RWPE2 (cell line): ENCODE data around the gene JAZF1.

Experiments
- ATAC-seq: fragments of 200-7000 bp; cut with Tn5 transposase; 3 replicates; pipeline ENCODE4 v1.9.1; 2021; ENCODE audit warnings: low read depth
- DNase-seq: peaks from one replicate; pipeline ENCODE4 v3.0.0-alpha.2; 2020; ENCODE audit warnings: low spot score
- H3K27ac ChIP-seq: fragments of 450-650 bp; 2 replicates; pipeline ENCODE4 v1.5.1; 2017; ENCODE audit warnings: mild to moderate bottlenecking; ENCODE audit not compliant: poor library complexity, severe bottlenecking
- H3K27me3 ChIP-seq: fragments of 250-450 bp; sonication (Bioruptor Pico); 2 replicates; pipeline ENCODE4 v1.5.1; 2021; ENCODE audit warnings: mild to moderate bottlenecking, moderate library complexity; ENCODE audit not compliant: insufficient read depth, poor library complexity, severe bottlenecking
- H3K36me3 ChIP-seq: fragments of 250-450 bp; sonication (Bioruptor Pico); 2 replicates; pipeline ENCODE4 v1.5.1; 2020; ENCODE audit warnings: low read depth, mild to moderate bottlenecking, moderate library complexity
- H3K4me1 ChIP-seq: fragments of 250-450 bp; sonication (Bioruptor Pico); 2 replicates; pipeline ENCODE4 v1.5.1; 2021; ENCODE audit warnings: mild to moderate bottlenecking, moderate library complexity; ENCODE audit not compliant: insufficient read depth, poor library complexity, severe bottlenecking
- H3K4me3 ChIP-seq: fragments of 250-450 bp; sonication (Bioruptor Pico); 2 replicates; pipeline ENCODE4 v1.5.1; 2021; ENCODE audit warnings: mild to moderate bottlenecking, moderate library complexity; ENCODE audit not compliant: severe bottlenecking
- H3K9me3 ChIP-seq: fragments of 250-450 bp; sonication (Bioruptor Pico); 2 replicates; pipeline ENCODE4 v1.5.1; 2021; ENCODE audit warnings: mild to moderate bottlenecking, moderate library complexity; ENCODE audit not compliant: severe bottlenecking
- TF ChIP-seq, protein P1 (sequence below): fragments of 450-650 bp; IDR thresholded peaks from one replicate; pipeline ENCODE4 v1.5.1; 2017; ENCODE audit warnings: mild to moderate bottlenecking, moderate library complexity; ENCODE audit not compliant: poor library complexity, severe bottlenecking

The JAZF1 gene

DNA sequence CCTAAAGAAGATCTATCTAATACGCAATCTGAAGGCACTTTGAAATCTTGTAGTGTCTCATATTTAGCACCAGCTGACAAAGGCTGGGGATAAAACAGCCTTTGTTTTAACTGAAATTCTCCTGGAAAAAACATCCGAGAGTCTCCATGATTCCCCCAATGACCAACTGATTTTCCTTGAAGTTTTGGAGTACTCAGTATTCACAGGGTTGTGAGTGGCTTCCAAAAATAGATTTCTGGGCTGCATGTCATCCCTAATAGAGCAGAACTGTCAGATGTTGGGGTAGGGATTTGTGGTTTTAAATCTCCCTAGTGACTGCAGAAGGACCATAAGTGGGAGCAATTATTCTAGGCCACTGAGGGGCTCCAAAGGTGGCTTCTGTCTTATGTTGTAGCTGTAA, 234.2 kb downstream of the JAZF1 start:
- no peak overlapping the region for H3K27ac ChIP-seq
- TF ChIP-seq, protein P1, sequence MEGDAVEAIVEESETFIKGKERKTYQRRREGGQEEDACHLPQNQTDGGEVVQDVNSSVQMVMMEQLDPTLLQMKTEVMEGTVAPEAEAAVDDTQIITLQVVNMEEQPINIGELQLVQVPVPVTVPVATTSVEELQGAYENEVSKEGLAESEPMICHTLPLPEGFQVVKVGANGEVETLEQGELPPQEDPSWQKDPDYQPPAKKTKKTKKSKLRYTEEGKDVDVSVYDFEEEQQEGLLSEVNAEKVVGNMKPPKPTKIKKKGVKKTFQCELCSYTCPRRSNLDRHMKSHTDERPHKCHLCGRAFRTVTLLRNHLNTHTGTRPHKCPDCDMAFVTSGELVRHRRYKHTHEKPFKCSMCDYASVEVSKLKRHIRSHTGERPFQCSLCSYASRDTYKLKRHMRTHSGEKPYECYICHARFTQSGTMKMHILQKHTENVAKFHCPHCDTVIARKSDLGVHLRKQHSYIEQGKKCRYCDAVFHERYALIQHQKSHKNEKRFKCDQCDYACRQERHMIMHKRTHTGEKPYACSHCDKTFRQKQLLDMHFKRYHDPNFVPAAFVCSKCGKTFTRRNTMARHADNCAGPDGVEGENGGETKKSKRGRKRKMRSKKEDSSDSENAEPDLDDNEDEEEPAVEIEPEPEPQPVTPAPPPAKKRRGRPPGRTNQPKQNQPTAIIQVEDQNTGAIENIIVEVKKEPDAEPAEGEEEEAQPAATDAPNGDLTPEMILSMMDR = no peak
- H3K27me3 ChIP-seq = no peaks in the 10 kb centered on the region
- no peaks in the 10 kb centered on the region for H3K4me1 ChIP-seq
- no peaks in the 10 kb centered on the region for H3K36me3 ChIP-seq
- DNase-seq (no peak), ATAC-seq (no peak)
- no peaks in the 10 kb centered on the region for H3K9me3 ChIP-seq
- no peak overlapping the region for H3K4me3 ChIP-seq

GRCh38 chr7:27945058-27945795, 235.4 kb downstream of the JAZF1 start:
- DNase-seq (no peak), ATAC-seq (no peak)
- Histone ChIP-seq H3K4me1 (no peaks in the 10 kb centered on the region), H3K27me3 (no peaks in the 10 kb centered on the region), H3K36me3 (no peaks in the 10 kb centered on the region), H3K9me3 (no peaks in the 10 kb centered on the region), H3K4me3 (no peak overlapping the region), H3K27ac (no peak overlapping the region)
- TF ChIP-seq, protein P1 = no peak

GRCh38 chr7:27944643-27945042, 236.0 kb downstream of the JAZF1 start:
- H3K4me1 ChIP-seq = no peaks in the 10 kb centered on the region
- TF ChIP-seq, protein P1 = no peak

GRCh38 chr7:27943241-27943640, 237.4 kb downstream of the JAZF1 start:
- Histone ChIP-seq H3K4me1 (no peaks in the 10 kb centered on the region), H3K27ac (no peak overlapping the region), H3K9me3 (no peaks in the 10 kb centered on the region), H3K4me3 (no peak overlapping the region), H3K36me3 (no peaks in the 10 kb centered on the region), H3K27me3 (no peaks in the 10 kb centered on the region)
- TF ChIP-seq, protein P1 = no peak
- no peak for DNase-seq
- no peak for ATAC-seq

More at GRCh38 chr7:27944643-27945042, 236.0 kb downstream of the JAZF1 start:
- H3K9me3 ChIP-seq = no peaks in the 10 kb centered on the region
- no peaks in the 10 kb centered on the region for H3K27me3 ChIP-seq
- no peak for ATAC-seq
- no peak for DNase-seq
- H3K4me3 ChIP-seq = no peak overlapping the region
- H3K36me3 ChIP-seq = no peaks in the 10 kb centered on the region
- no peak overlapping the region for H3K27ac ChIP-seq

GRCh38 chr7:27942711-27943110, 237.9 kb downstream of the JAZF1 start:
- DNase-seq (no peak), ATAC-seq (no peak)
- H3K9me3 ChIP-seq = no peaks in the 10 kb centered on the region
- no peaks in the 10 kb centered on the region for H3K36me3 ChIP-seq
- no peaks in the 10 kb centered on the region for H3K4me1 ChIP-seq
- TF ChIP-seq, protein P1 = no peak
- H3K27ac ChIP-seq = no peak overlapping the region
- no peaks in the 10 kb centered on the region for H3K27me3 ChIP-seq
- H3K4me3 ChIP-seq = no peak overlapping the region
